H1 (cell line): ENCODE measurements around the gene MAB21L3. TPM values are rescaled to one million over a fixed set of nuclear protein-coding genes. Genes with fewer than 3 reads are reported as not detected.

Experiments
- NRF1 ChIP-seq: IDR thresholded peaks from 2 replicates; pipeline ENCODE4 v1.6.1; 2011; ENCODE audit warnings: mild to moderate bottlenecking, low read depth, low read length, improper control_type of control experiment
- SIX5 ChIP-seq: IDR thresholded peaks from 2 replicates; pipeline ENCODE4 v1.6.1; 2011; ENCODE audit warnings: mild to moderate bottlenecking, low read depth, low read length
- TAF7 ChIP-seq: optimal IDR thresholded peaks from 2 replicates; pipeline ENCODE3; 2011; ENCODE audit warnings: low read depth, mild to moderate bottlenecking, inconsistent platforms, low read length, moderate library complexity, borderline replicate concordance
- polyA plus RNA-seq, 7 experiments: library from polyadenylated mRNA; depleted of rRNA in 3 of 7; stranded (reverse) in 5 of 7; unstranded in 2 of 7; fragments of >200 nt in 5 of 7; fragments of 200-250 nt in 2 of 7; gene quantifications; 1 replicate in 5 of 7; 2 replicates in 1 of 7; 4 replicates in 1 of 7; pipeline versions ENCODE4 v1.2.1 to v1.2.3, GENCODE V29; 2011 to 2013; ENCODE audit warnings: missing spikeins in 2 of 7, mixed read lengths in 2 of 7
- total RNA-seq: library from RNA; stranded (reverse); fragmentation: NEBNext Ultra II Directional; extraction: Animal tissue kit (Norgen Biotek cat#: 25700); gene quantifications from 2 replicates; pipeline ENCODE4 v1.2.1, GENCODE V29; 2021
- TF ChIP-seq, protein P1 (sequence below): fragments of 300-600 bp; sonication (generic); IDR thresholded peaks from 2 replicates; pipeline ENCODE4 v1.7.1; 2012; ENCODE audit warnings: low read length, moderate library complexity, mild to moderate bottlenecking, inconsistent platforms; ENCODE audit not compliant: insufficient replicate concordance

Gene MAB21L3
- total and polyA plus RNA-seq, 2 of the 8 experiments (the other 6 are each of a cell fraction or from before 2014, with no cell fraction given) = not detected

DNA sequence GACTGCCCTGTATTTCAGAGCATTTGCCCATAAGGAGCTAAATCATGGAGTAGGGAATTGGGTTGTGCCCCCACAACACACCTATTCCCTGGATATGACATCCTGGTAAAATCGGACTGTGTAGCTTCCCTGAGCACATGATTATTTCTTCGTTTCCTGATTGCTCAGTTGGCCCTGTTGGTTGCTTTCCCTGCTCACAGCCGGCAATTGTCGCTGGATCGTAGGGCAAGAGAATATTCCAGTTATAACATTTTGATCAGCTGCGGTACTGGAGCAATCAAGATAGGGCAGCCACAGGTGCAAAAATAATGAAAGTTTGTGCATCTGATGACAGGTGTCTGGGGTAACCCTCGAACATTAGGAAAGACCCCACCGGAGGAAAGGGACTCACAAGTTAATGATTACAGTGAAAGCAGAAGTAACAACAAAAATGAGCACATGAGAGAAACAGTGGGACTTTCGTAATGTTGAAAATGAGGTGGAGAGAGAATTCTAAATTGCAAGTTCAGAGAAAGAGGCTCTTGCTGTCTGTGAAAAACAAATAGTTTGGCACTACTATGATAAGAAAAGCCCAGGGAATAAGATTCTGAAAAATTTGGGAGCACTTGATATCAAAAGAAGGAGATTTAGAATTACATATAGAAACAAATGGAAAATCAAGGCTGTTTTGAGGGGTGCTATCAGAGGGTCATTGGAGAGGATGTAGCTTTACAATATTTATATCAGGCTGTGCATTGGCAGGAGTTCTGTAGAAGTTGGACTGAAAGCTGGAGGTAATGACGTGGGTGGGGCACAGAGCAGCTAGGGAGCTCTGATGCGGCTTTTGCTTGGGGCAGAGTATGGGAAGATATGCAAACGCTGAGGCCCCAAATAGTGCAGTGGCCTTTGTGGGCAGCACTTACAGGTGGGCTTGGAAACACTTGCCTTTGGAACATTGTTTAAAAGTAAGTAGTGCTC, at the start of gene MAB21L3 (continued):
- TF ChIP-seq, protein P1, sequence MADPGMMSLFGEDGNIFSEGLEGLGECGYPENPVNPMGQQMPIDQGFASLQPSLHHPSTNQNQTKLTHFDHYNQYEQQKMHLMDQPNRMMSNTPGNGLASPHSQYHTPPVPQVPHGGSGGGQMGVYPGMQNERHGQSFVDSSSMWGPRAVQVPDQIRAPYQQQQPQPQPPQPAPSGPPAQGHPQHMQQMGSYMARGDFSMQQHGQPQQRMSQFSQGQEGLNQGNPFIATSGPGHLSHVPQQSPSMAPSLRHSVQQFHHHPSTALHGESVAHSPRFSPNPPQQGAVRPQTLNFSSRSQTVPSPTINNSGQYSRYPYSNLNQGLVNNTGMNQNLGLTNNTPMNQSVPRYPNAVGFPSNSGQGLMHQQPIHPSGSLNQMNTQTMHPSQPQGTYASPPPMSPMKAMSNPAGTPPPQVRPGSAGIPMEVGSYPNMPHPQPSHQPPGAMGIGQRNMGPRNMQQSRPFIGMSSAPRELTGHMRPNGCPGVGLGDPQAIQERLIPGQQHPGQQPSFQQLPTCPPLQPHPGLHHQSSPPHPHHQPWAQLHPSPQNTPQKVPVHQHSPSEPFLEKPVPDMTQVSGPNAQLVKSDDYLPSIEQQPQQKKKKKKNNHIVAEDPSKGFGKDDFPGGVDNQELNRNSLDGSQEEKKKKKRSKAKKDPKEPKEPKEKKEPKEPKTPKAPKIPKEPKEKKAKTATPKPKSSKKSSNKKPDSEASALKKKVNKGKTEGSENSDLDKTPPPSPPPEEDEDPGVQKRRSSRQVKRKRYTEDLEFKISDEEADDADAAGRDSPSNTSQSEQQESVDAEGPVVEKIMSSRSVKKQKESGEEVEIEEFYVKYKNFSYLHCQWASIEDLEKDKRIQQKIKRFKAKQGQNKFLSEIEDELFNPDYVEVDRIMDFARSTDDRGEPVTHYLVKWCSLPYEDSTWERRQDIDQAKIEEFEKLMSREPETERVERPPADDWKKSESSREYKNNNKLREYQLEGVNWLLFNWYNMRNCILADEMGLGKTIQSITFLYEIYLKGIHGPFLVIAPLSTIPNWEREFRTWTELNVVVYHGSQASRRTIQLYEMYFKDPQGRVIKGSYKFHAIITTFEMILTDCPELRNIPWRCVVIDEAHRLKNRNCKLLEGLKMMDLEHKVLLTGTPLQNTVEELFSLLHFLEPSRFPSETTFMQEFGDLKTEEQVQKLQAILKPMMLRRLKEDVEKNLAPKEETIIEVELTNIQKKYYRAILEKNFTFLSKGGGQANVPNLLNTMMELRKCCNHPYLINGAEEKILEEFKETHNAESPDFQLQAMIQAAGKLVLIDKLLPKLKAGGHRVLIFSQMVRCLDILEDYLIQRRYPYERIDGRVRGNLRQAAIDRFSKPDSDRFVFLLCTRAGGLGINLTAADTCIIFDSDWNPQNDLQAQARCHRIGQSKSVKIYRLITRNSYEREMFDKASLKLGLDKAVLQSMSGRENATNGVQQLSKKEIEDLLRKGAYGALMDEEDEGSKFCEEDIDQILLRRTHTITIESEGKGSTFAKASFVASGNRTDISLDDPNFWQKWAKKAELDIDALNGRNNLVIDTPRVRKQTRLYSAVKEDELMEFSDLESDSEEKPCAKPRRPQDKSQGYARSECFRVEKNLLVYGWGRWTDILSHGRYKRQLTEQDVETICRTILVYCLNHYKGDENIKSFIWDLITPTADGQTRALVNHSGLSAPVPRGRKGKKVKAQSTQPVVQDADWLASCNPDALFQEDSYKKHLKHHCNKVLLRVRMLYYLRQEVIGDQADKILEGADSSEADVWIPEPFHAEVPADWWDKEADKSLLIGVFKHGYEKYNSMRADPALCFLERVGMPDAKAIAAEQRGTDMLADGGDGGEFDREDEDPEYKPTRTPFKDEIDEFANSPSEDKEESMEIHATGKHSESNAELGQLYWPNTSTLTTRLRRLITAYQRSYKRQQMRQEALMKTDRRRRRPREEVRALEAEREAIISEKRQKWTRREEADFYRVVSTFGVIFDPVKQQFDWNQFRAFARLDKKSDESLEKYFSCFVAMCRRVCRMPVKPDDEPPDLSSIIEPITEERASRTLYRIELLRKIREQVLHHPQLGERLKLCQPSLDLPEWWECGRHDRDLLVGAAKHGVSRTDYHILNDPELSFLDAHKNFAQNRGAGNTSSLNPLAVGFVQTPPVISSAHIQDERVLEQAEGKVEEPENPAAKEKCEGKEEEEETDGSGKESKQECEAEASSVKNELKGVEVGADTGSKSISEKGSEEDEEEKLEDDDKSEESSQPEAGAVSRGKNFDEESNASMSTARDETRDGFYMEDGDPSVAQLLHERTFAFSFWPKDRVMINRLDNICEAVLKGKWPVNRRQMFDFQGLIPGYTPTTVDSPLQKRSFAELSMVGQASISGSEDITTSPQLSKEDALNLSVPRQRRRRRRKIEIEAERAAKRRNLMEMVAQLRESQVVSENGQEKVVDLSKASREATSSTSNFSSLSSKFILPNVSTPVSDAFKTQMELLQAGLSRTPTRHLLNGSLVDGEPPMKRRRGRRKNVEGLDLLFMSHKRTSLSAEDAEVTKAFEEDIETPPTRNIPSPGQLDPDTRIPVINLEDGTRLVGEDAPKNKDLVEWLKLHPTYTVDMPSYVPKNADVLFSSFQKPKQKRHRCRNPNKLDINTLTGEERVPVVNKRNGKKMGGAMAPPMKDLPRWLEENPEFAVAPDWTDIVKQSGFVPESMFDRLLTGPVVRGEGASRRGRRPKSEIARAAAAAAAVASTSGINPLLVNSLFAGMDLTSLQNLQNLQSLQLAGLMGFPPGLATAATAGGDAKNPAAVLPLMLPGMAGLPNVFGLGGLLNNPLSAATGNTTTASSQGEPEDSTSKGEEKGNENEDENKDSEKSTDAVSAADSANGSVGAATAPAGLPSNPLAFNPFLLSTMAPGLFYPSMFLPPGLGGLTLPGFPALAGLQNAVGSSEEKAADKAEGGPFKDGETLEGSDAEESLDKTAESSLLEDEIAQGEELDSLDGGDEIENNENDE = no peak
- TF ChIP-seq SIX5 (no peak), TAF7 (no peak), NRF1 (no peak)
- TF ChIP-seq, all 59 proteins: peak for 0
